Activated CD8-positive, alpha-beta T cell treated with anti-CD3 and anti-CD28 coated beads for 36 hours (primary cell): ENCODE data around the gene SPATA3. TPM values are rescaled to one million over a fixed set of nuclear protein-coding genes. Genes with fewer than 3 reads are reported as not detected.

ENCODE experiments used
- ATAC-seq: fragments of 200-7000 bp; cut with Tn5 transposase; one replicate; pipeline ENCODE4 v1.10.0; 2021; ENCODE audit warnings: mild to moderate bottlenecking, moderate library complexity
- CTCF ChIA-PET: fragments of 350-600 bp; sonication (Branson Sonifier 250); formaldehyde crosslinking; loops from one replicate; lab custom pipeline; 2021; ENCODE audit warnings: antibody characterized with exemption; lab: Charles Lee
- POLR2A ChIA-PET: fragments of 350-600 bp; sonication (Branson Sonifier 250); formaldehyde crosslinking; loops from one replicate; lab custom pipeline; 2021; ENCODE audit warnings: antibody characterized with exemption; lab: Charles Lee
- DNase-seq: peaks from one replicate; pipeline ENCODE4 v3.0.0-alpha.2; 2020
- H3K27ac Mint-ChIP-seq: one replicate; pipeline ENCODE4 v1.8.0; 2021; ENCODE audit warnings: mild to moderate bottlenecking, mixed read lengths
- H3K27me3 Mint-ChIP-seq: one replicate; pipeline ENCODE4 v1.8.0; 2021; ENCODE audit warnings: mixed read lengths
- H3K36me3 Mint-ChIP-seq: one replicate; pipeline ENCODE4 v1.8.0; 2021; ENCODE audit warnings: low read depth, mixed read lengths
- H3K4me1 Mint-ChIP-seq: one replicate; pipeline ENCODE4 v1.8.0; 2021; ENCODE audit warnings: low read depth, mixed read lengths
- H3K4me3 Mint-ChIP-seq: one replicate; pipeline ENCODE4 v1.8.0; 2021; ENCODE audit warnings: mild to moderate bottlenecking, moderate library complexity, mixed read lengths
- H3K9me3 Mint-ChIP-seq: one replicate; pipeline ENCODE4 v1.8.0; 2021; ENCODE audit warnings: mixed read lengths
- intact Hi-C: fragments of 100-400 bp; cut with micrococcal nuclease; formaldehyde crosslinking; loops from one replicate; pipeline ENCODE4 v1.10.0; 2022
- total RNA-seq, 2 experiments: library from RNA; stranded (reverse); gene quantifications; one replicate each; pipeline ENCODE4 v1.2.3, GENCODE V29; 2021
- TF ChIP-seq, protein P1 (sequence below): fragments of 200-600 bp; IDR thresholded peaks from one replicate; pipeline ENCODE4 v1.8.0; 2022; ENCODE audit warnings: antibody characterized with exemption, mild to moderate bottlenecking

The SPATA3 gene
- total RNA-seq, 2 experiments from 2014 or later: 0.59 to 0.76 TPM

DNA sequence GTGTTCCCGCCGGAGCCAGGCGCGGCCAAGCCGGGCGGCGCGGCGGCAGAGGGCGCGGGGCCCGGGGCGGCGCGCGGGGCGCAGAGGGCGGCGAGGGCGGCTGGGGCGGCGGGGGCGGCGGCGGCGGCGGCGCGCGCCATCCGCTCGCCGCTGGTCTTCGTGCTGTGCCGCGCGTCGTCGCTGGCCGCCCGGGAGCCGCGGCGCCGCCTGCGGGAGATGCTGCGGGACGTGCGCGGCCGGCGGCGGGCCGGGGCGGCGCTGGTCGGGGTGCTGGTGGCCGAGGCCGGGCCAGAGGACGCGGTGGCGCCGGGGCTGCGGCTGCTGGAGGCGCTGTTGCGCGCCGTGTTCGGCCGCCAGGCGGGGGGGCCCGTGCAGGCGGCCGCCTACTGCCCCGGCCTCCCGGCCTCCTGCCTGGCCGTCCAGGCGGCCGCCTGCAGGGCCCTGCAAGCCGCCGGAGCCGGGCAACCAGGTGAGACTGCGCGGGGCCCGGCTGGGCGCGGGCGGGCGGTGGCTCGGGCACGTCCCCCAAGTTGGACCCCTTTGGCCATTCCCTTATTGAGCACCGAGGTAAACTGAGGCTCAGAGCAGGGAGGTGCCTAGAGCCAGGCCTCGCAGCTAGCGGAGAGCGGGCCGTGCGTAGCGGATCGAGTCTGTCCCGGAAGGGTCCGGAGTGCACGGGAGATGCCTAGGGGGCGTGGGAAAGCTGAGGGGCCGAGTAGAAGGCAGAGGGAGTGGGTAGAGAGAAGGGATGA lies 42.0 kb downstream of the SPATA3 start:
- CTCF ChIA-PET: interaction anchor here (0.7 to 1.0 kb wide), 2 partner anchors 12 to 15 kb away, joined by 3 to 4 read pairs; no protein-coding TSS in a partner anchor
- no peaks in the 10 kb centered on the region for H3K36me3 Mint-ChIP-seq
- POLR2A ChIA-PET: no interaction called here
- H3K4me1 Mint-ChIP-seq: no peaks in the 10 kb centered on the region
- H3K9me3 Mint-ChIP-seq: no peaks in the 10 kb centered on the region
- ATAC-seq (peak; percentile 38), DNase-seq (no peak)
- peak overlapping the region; percentile 53 for H3K4me3 Mint-ChIP-seq
- no peak overlapping the region for H3K27ac Mint-ChIP-seq
- TF ChIP-seq, protein P1, sequence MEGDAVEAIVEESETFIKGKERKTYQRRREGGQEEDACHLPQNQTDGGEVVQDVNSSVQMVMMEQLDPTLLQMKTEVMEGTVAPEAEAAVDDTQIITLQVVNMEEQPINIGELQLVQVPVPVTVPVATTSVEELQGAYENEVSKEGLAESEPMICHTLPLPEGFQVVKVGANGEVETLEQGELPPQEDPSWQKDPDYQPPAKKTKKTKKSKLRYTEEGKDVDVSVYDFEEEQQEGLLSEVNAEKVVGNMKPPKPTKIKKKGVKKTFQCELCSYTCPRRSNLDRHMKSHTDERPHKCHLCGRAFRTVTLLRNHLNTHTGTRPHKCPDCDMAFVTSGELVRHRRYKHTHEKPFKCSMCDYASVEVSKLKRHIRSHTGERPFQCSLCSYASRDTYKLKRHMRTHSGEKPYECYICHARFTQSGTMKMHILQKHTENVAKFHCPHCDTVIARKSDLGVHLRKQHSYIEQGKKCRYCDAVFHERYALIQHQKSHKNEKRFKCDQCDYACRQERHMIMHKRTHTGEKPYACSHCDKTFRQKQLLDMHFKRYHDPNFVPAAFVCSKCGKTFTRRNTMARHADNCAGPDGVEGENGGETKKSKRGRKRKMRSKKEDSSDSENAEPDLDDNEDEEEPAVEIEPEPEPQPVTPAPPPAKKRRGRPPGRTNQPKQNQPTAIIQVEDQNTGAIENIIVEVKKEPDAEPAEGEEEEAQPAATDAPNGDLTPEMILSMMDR: no peak
- peaks cover 57% of the 10 kb centered on the region for H3K27me3 Mint-ChIP-seq
- intact Hi-C loops: no loop called here

DNA sequence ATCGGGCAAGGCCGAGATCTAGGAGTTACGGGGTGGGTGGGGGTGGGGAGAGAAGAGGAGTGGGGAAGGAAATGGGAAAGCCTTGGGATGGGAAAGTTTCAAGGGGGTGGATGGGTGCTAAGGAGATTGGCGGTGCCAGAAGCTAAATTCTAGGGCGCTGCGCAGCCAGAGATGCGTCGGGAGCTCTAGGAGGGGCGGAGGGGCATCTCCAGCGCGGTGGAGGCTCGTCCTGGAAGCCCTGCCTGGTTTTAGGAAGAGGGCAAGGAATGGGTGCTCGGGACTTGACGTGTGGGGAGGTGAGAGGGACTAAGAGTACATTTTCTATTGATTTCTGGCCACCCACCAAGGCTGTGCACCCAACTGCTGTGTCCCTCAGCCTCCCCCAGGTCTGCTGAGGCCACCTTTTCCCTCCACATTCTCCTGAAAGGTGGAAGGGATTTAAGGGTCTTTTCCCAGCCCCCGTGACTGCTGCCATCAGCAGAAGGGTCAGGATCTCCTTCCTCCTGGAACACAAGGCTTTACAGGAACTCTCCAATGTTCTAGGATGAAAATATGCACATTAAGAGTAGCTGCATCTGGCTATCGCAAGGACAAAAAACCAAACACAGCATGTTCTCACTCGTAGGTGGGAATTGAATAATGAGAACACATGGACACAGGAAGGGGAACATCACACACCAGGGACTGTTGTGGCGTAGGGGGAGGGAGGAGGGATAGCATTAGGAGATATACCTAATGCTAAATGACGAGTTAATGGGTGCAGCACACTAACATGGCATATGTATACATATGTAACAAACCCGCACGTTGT lies 42.8 kb downstream of the SPATA3 start:
- TF ChIP-seq, protein P1: no peak
- no peaks in the 10 kb centered on the region for H3K9me3 Mint-ChIP-seq
- CTCF ChIA-PET: interaction anchor here (1.3 to 3.1 kb wide), 2 partner anchors 14 to 19 kb away, joined by 3 to 13 read pairs; no protein-coding TSS in a partner anchor
- no peaks in the 10 kb centered on the region for H3K4me1 Mint-ChIP-seq
- peaks cover 55% of the 10 kb centered on the region for H3K27me3 Mint-ChIP-seq
- ATAC-seq (no peak), DNase-seq (no peak)
- intact Hi-C loops: no loop called here
- H3K36me3 Mint-ChIP-seq: no peaks in the 10 kb centered on the region
- H3K4me3 Mint-ChIP-seq: peak overlapping the region; percentile 53
- POLR2A ChIA-PET: no interaction called here
- H3K27ac Mint-ChIP-seq: no peak overlapping the region

DNA sequence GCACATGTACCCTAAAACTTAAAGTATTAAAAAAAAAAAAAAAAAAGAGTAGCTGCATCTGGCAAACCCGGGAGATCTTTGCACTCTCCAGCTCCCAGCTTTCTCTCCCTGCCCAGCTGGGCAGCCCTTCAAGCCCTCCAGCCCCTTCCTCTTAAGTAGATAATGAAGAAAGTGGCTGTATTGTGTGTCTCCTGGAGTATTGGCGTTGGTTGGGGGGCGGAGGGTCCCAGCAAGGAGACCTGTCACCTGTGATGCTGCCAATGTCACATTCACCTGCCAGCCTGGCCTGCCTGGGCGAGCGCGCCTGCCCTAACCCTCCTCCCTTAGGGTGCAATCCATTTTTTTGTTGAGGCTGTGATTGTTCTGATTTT lies 43.4 kb downstream of the SPATA3 start:
- no peak overlapping the region for H3K27ac Mint-ChIP-seq
- no peaks in the 10 kb centered on the region for H3K36me3 Mint-ChIP-seq
- no peaks in the 10 kb centered on the region for H3K4me1 Mint-ChIP-seq
- TF ChIP-seq, protein P1: no peak
- DNase-seq (no peak), ATAC-seq (no peak)
- intact Hi-C loops: no loop called here
- CTCF ChIA-PET: interaction anchor here (1.3 to 3.1 kb wide), 2 partner anchors 14 to 19 kb away, joined by 3 to 13 read pairs; no protein-coding TSS in a partner anchor
- H3K9me3 Mint-ChIP-seq: no peaks in the 10 kb centered on the region
- POLR2A ChIA-PET: no interaction called here
- H3K4me3 Mint-ChIP-seq: no peak overlapping the region
- peaks cover 51% of the 10 kb centered on the region for H3K27me3 Mint-ChIP-seq

DNA sequence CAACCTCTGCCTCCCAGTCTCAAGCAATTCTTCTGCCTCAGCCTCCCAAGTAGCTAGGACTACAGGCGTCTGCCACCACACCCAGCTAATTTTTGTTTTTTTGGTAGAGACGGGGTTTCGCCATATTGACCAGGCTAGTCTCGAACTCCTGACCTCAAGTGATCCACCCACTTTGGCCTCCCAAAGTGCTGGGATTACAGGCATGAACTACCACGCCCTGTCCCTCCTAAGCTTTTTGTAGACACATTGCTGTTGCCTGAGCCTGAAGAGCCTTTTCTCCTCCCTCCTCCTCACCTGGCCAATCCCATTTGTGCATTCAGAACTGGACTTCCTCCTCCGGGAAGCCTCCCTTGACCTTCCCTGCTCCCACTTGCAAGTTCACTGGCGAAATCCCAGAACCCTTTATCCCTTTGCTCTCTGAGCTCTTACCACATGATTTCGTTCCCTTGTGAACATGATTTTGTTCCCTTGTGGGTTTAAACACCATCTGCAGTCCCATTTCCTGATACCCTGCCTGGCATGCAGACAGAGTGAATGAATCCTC lies 44.0 kb downstream of the SPATA3 start:
- H3K27me3 Mint-ChIP-seq: peaks cover 51% of the 10 kb centered on the region
- no peak overlapping the region for H3K4me3 Mint-ChIP-seq
- no peaks in the 10 kb centered on the region for H3K36me3 Mint-ChIP-seq
- TF ChIP-seq, protein P1: no peak
- no peaks in the 10 kb centered on the region for H3K4me1 Mint-ChIP-seq
- ChIA-PET POLR2A (interaction anchor here (0.7 to 0.9 kb wide), 2 partner anchors 86 to 188 kb away, joined by 3 read pairs; no protein-coding TSS in a partner anchor), CTCF (interaction anchor here (0.9 to 3.1 kb wide), 3 partner anchors 13 to 18 kb away, joined by 3 to 13 read pairs (median 4); no protein-coding TSS in a partner anchor)
- intact Hi-C loops: no loop called here
- ATAC-seq (no peak), DNase-seq (no peak)
- no peaks in the 10 kb centered on the region for H3K9me3 Mint-ChIP-seq
- H3K27ac Mint-ChIP-seq: no peak overlapping the region
